ENCODE measurements around the gene UHRF2. TPM values are rescaled to one million over a fixed set of nuclear protein-coding genes. Genes with fewer than 3 reads are reported as not detected.

UHRF2 gene
- polyA plus RNA-seq, 3 donors = 1.6 to 36.4 (median 7.7) TPM

- Mint-ChIP-seq H3K27ac (no peak overlapping the region), H3K4me1 (peaks cover 14% of the 10 kb centered on the region), H3K9me3 (peaks cover 0 to 5% (median 0%) of the 10 kb centered on the region in 7 donors), H3K36me3 (no peaks in the 10 kb centered on the region), H3K27me3 (ENCODE audit: low read depth in 3 of 3) (peaks cover 0 to 1% (median 0%) of the 10 kb centered on the region in 3 donors), H3K4me3 (no peak overlapping the region)
- no peak overlapping the region for H3K9ac ChIP-seq (ENCODE audit: insufficient read depth, low read length, poor library complexity, severe bottlenecking)
- no peak overlapping the region for H2AFZ ChIP-seq (ENCODE audit: insufficient read depth, low read depth, low read length, poor library complexity, severe bottlenecking)
- H3K9me3 ChIP-seq (replicated peaks in 1 of 2; ENCODE audit: control insufficient read depth in 1 of 2, insufficient read depth in 1 of 2, low read length in 2 of 2) = no peaks in the 10 kb centered on the region
- no peak overlapping the region for H3K4me2 ChIP-seq (replicated peaks; ENCODE audit: extremely low read depth, low read length, poor library complexity, severe bottlenecking)
- no peak overlapping the region for H3K4me3 ChIP-seq (replicated peaks in 1 of 3; ENCODE audit: low read depth in 2 of 3, low read length in 3 of 3)
- no peaks in the 10 kb centered on the region for H3K36me3 ChIP-seq (replicated peaks in 1 of 2; ENCODE audit: control insufficient read depth in 1 of 2, insufficient read depth in 2 of 2, low read length in 2 of 2)
- H3K79me2 ChIP-seq (ENCODE audit: insufficient read depth, low read length) = peaks cover 11% of the 10 kb centered on the region
- H3K27me3 ChIP-seq (ENCODE audit: control insufficient read depth in 2 of 2, insufficient read depth in 2 of 2, low read length in 2 of 2) = no peaks in the 10 kb centered on the region
- WGBS (ENCODE audit: insufficient coverage) = no CpG with 5 or more reads among the region's 8 CpGs
- H3K27ac ChIP-seq (ENCODE audit: low read depth in 1 of 2, low read length in 2 of 2) = no peak overlapping the region
- no peak for DNase-seq
- intact Hi-C loops (cut with micrococcal nuclease) = no loop called here
- no peak for TF ChIP-seq CTCF (IDR thresholded peaks at IDR 0.05)
- peaks cover 9 to 24% of the 10 kb centered on the region in 2 donors for H3K4me1 ChIP-seq (ENCODE audit: control insufficient read depth in 1 of 2, insufficient read depth in 2 of 2, low read length in 2 of 2)
- no peaks in the 10 kb centered on the region for H4K20me1 ChIP-seq (ENCODE audit: insufficient read depth, low read length)
These were observed 4.7 kb upstream of the UHRF2 start for GRCh38 chr9:6408320-6408719.

- peaks cover 0 to 1% (median 0%) of the 10 kb centered on the region in 3 donors for H3K27me3 Mint-ChIP-seq (ENCODE audit: low read depth in 3 of 3)
- H2AFZ ChIP-seq (ENCODE audit: insufficient read depth, low read depth, low read length, poor library complexity, severe bottlenecking) = no peak overlapping the region
- H3K36me3 ChIP-seq (replicated peaks in 1 of 2; ENCODE audit: control insufficient read depth in 1 of 2, insufficient read depth in 2 of 2, low read length in 2 of 2) = no peaks in the 10 kb centered on the region
- H3K27ac Mint-ChIP-seq = no peak overlapping the region
- no peak overlapping the region for H3K27ac ChIP-seq (ENCODE audit: low read depth in 1 of 2, low read length in 2 of 2)
- no peak overlapping the region for H3K4me2 ChIP-seq (replicated peaks; ENCODE audit: extremely low read depth, low read length, poor library complexity, severe bottlenecking)
- no peaks in the 10 kb centered on the region for H3K27me3 ChIP-seq (ENCODE audit: control insufficient read depth in 2 of 2, insufficient read depth in 2 of 2, low read length in 2 of 2)
- no peak overlapping the region for H3K9ac ChIP-seq (ENCODE audit: insufficient read depth, low read length, poor library complexity, severe bottlenecking)
- H3K9me3 Mint-ChIP-seq = peaks cover 0 to 5% (median 0%) of the 10 kb centered on the region in 7 donors
- H3K4me3 ChIP-seq (replicated peaks in 1 of 3; ENCODE audit: low read depth in 2 of 3, low read length in 3 of 3) = no peak overlapping the region
- H3K79me2 ChIP-seq (ENCODE audit: insufficient read depth, low read length) = peaks cover 26% of the 10 kb centered on the region
- peaks cover 23% of the 10 kb centered on the region for H3K4me1 Mint-ChIP-seq
- no peaks in the 10 kb centered on the region for H3K9me3 ChIP-seq (replicated peaks in 1 of 2; ENCODE audit: control insufficient read depth in 1 of 2, insufficient read depth in 1 of 2, low read length in 2 of 2)
- H4K20me1 ChIP-seq (ENCODE audit: insufficient read depth, low read length) = peaks cover 14% of the 10 kb centered on the region
- no peak overlapping the region for H3K4me3 Mint-ChIP-seq
- intact Hi-C loops (cut with micrococcal nuclease) = loop anchor here in 1 of 2 donors (10.0 kb wide), 1 partner anchor 345 kb away; the partner anchor contains the start of gene KDM4C
- no peak for TF ChIP-seq CTCF (IDR thresholded peaks at IDR 0.05)
- no peaks in the 10 kb centered on the region for H3K36me3 Mint-ChIP-seq
- WGBS (ENCODE audit: insufficient coverage) = 100% methylated on average over 3 of the region's 3 CpGs
- no peak for DNase-seq
- H3K4me1 ChIP-seq (ENCODE audit: control insufficient read depth in 1 of 2, insufficient read depth in 2 of 2, low read length in 2 of 2) = peaks cover 18 to 38% of the 10 kb centered on the region in 2 donors
These were observed 3.2 kb upstream of the UHRF2 start for GRCh38 chr9:6409811-6410210.
